Transverse colon (tissue), 4 donors: ENCODE results near the gene TTC28.

Experiments used
- POLR2A ChIP-seq: fragments of 450-650 bp; IDR thresholded peaks from one replicate; pipeline ENCODE4 v1.6.1; 2016; ENCODE audit warnings: antibody characterized with exemption, mild to moderate bottlenecking, moderate library complexity
- POLR2AphosphoS5 ChIP-seq, 3 donors: sonication (generic); formaldehyde crosslinking; IDR thresholded peaks; one replicate each; pipeline ENCODE4 v1.6.1; 2016; ENCODE audit warnings: antibody characterized with exemption in 3 of 3
- TF ChIP-seq, protein P1 (sequence below), 5 experiments: fragments of 200-600 bp in 3 of 5; fragments of 450-650 bp in 2 of 5; sonication (generic) in 3 of 5; IDR thresholded peaks; 1 replicate in 2 of 5; 2 replicates in 3 of 5; pipeline ENCODE4 v1.5.1; 2016 to 2017; ENCODE audit warnings: antibody characterized with exemption in 5 of 5, inconsistent platforms in 3 of 5, mild to moderate bottlenecking in 2 of 5, moderate library complexity in 1 of 5

DNA sequence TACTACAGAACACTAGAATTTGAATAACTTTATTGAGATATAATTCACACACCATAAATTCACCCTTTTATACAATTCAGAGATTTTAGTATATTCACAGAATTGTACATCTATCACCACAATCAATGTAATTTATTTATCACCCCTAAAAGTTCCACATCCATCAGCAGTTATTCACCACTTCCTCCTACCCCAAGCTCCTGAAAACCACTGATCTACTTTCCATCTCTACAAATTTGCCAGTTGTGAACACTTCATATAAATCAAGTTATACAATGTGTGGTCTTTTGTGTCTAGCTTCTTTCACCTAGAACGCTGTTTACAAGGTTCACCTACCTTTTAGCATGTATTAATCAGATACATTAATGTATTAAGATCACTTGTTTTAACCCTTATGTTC is 179.6 kb downstream of the TTC28 start:
- TF ChIP-seq, protein P1, sequence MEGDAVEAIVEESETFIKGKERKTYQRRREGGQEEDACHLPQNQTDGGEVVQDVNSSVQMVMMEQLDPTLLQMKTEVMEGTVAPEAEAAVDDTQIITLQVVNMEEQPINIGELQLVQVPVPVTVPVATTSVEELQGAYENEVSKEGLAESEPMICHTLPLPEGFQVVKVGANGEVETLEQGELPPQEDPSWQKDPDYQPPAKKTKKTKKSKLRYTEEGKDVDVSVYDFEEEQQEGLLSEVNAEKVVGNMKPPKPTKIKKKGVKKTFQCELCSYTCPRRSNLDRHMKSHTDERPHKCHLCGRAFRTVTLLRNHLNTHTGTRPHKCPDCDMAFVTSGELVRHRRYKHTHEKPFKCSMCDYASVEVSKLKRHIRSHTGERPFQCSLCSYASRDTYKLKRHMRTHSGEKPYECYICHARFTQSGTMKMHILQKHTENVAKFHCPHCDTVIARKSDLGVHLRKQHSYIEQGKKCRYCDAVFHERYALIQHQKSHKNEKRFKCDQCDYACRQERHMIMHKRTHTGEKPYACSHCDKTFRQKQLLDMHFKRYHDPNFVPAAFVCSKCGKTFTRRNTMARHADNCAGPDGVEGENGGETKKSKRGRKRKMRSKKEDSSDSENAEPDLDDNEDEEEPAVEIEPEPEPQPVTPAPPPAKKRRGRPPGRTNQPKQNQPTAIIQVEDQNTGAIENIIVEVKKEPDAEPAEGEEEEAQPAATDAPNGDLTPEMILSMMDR (IDR thresholded peaks at IDR 0.05): no peak
- TF ChIP-seq POLR2A (no peak), POLR2AphosphoS5 (IDR thresholded peaks at IDR 0.05) (no peak)
